B cell (primary cell): Measurements from ENCODE around the gene SLC39A2. TPM values are rescaled to one million over a fixed set of nuclear protein-coding genes. Genes with fewer than 3 reads are reported as not detected.
A peak's percentile ranks its signal among the peaks of the same experiment; 100 is the strongest.

ENCODE experiments used
- ATAC-seq: fragments of 200-7000 bp; cut with Tn5 transposase; one replicate; pipeline ENCODE4 v1.10.0; 2021; ENCODE audit warnings: low read depth, mild to moderate bottlenecking, moderate number of reproducible peaks, moderate library complexity
- CTCF ChIA-PET: fragments of 350-600 bp; sonication (Branson Sonifier 250); formaldehyde crosslinking; loops from one replicate; lab custom pipeline; 2021; ENCODE audit warnings: antibody characterized with exemption, inconsistent platforms; lab: Charles Lee
- POLR2A ChIA-PET: fragments of 350-600 bp; sonication (Branson Sonifier 250); formaldehyde crosslinking; loops from one replicate; lab custom pipeline; 2021; ENCODE audit warnings: antibody characterized with exemption; lab: Charles Lee
- DNase-seq: peaks from one replicate; pipeline ENCODE4 v3.0.0; 2013
- H2AFZ ChIP-seq: 2 replicates; pipeline ENCODE4 v1.6.1; 2012; ENCODE audit warnings: mild to moderate bottlenecking, low read depth, low read length; ENCODE audit not compliant: insufficient read depth, poor library complexity, severe bottlenecking
- H3K27ac ChIP-seq, 2 donors: 1 replicate in 1 of 2; 2 replicates in 1 of 2; pipeline ENCODE4 v1.5.1; 2012 to 2013; ENCODE audit warnings: low read length in 2 of 2, mild to moderate bottlenecking in 2 of 2, moderate library complexity in 1 of 2
- H3K27me3 ChIP-seq, 4 experiments: fragments of 200-600 bp in 1 of 4; sonication (generic) in 1 of 4; replicated peaks in 1 of 4; 1 replicate in 2 of 4; 2 replicates in 2 of 4; pipeline versions ENCODE4 v1.6.1 to v1.7.0; 2013 to 2016; ENCODE audit warnings: low read length in 3 of 4, mild to moderate bottlenecking in 2 of 4, mixed read lengths in 1 of 4, moderate library complexity in 1 of 4; ENCODE audit not compliant: insufficient read depth in 4 of 4, control insufficient read depth in 3 of 4; ENCODE audit errors: control extremely low read depth in 1 of 4
- H3K36me3 ChIP-seq, 2 experiments: replicated peaks in 1 of 2; 1 replicate in 1 of 2; 2 replicates in 1 of 2; pipeline versions ENCODE4 v1.6.1 to v1.7.1; 2013; ENCODE audit warnings: low read length in 1 of 2; ENCODE audit not compliant: insufficient read depth in 2 of 2, control insufficient read depth in 1 of 2; ENCODE audit errors: control extremely low read depth in 1 of 2, extremely low read depth in 1 of 2
- H3K4me1 ChIP-seq, 2 donors: fragments of 200-600 bp in 1 of 2; sonication (generic) in 1 of 2; 1 replicate in 1 of 2; 2 replicates in 1 of 2; pipeline versions ENCODE4 v1.5.1 to v1.6.1; 2013 to 2017; ENCODE audit warnings: low read length in 2 of 2; ENCODE audit not compliant: control insufficient read depth in 2 of 2, insufficient read depth in 2 of 2
- H3K4me2 ChIP-seq: replicated peaks from 2 replicates; pipeline ENCODE3; 2012; ENCODE audit warnings: mild to moderate bottlenecking, low read depth, low read length; ENCODE audit not compliant: poor library complexity, severe bottlenecking
- H3K4me3 ChIP-seq, 5 experiments: fragments of 200-600 bp in 1 of 5; sonication (generic) in 1 of 5; 1 replicate in 3 of 5; 2 replicates in 2 of 5; pipeline versions ENCODE4 v1.5.1 to v1.7.0; 2011 to 2016; ENCODE audit warnings: low read length in 4 of 5, mild to moderate bottlenecking in 4 of 5, low read depth in 2 of 5, control low read depth in 1 of 5, moderate library complexity in 1 of 5; ENCODE audit not compliant: insufficient read depth in 1 of 5; ENCODE audit errors: control extremely low read depth in 1 of 5, extremely low read depth in 1 of 5
- H3K79me2 ChIP-seq: fragments of 200-600 bp; sonication (generic); one replicate; pipeline ENCODE4 v1.6.0; 2016; ENCODE audit warnings: low read length; ENCODE audit not compliant: control insufficient read depth, insufficient read depth
- H3K9ac ChIP-seq: fragments of 200-600 bp; sonication (generic); 2 replicates; pipeline ENCODE4 v1.6.1; 2017; ENCODE audit warnings: mild to moderate bottlenecking, low read length, moderate library complexity
- H3K9me3 ChIP-seq, 3 donors: one replicate each; pipeline versions ENCODE4 v1.6.1 to v1.7.1; 2013; ENCODE audit warnings: low read length in 2 of 3; ENCODE audit not compliant: control insufficient read depth in 2 of 3, insufficient read depth in 1 of 3; ENCODE audit errors: control extremely low read depth in 1 of 3
- H4K20me1 ChIP-seq: 2 replicates; pipeline ENCODE4 v1.6.0; 2012; ENCODE audit warnings: mild to moderate bottlenecking, low read length; ENCODE audit not compliant: insufficient read depth, control insufficient read depth, poor library complexity, severe bottlenecking
- H3K27ac Mint-ChIP-seq: one replicate; pipeline ENCODE4 v1.8.0; 2021; ENCODE audit warnings: mixed read lengths
- H3K27me3 Mint-ChIP-seq: one replicate; pipeline ENCODE4 v1.8.0; 2021; ENCODE audit warnings: mixed read lengths
- H3K4me1 Mint-ChIP-seq: one replicate; pipeline ENCODE4 v1.8.0; 2021; ENCODE audit warnings: mixed read lengths
- H3K4me3 Mint-ChIP-seq: one replicate; pipeline ENCODE4 v1.8.0; 2021; ENCODE audit warnings: mixed read lengths
- H3K9me3 Mint-ChIP-seq: one replicate; pipeline ENCODE4 v1.8.0; 2022; ENCODE audit warnings: mixed read lengths; ENCODE audit not compliant: insufficient read depth
- EZH2 ChIP-seq: IDR thresholded peaks from 2 replicates; pipeline ENCODE4 v1.6.1; 2012; ENCODE audit warnings: borderline replicate concordance, low read depth, mild to moderate bottlenecking, moderate library complexity, low read length; ENCODE audit not compliant: insufficient read depth, poor library complexity, severe bottlenecking
- WGBS: methylation state at CpG from one replicate; pipeline ENCODE4 v1.1.5; 2013; ENCODE audit warnings: missing lambda C conversion rate; ENCODE audit not compliant: insufficient coverage; 5-methylcytosine and 5-hydroxymethylcytosine counted together
- intact Hi-C: fragments of 100-400 bp; cut with micrococcal nuclease; formaldehyde crosslinking; loops from one replicate; pipeline ENCODE4 v1.10.0; 2022
- polyA plus RNA-seq: library from polyadenylated mRNA; depleted of rRNA; stranded (reverse); fragments of >200 nt; gene quantifications from 2 replicates; pipeline ENCODE4 v1.2.3, GENCODE V29; 2012
- total RNA-seq, 2 donors: library from RNA; stranded (reverse); fragments of 120-200 nt in 1 of 2; gene quantifications; 1 replicate in 1 of 2; 2 replicates in 1 of 2; pipeline versions ENCODE4 v1.2.3 to v1.2.4, GENCODE V29; 2013 to 2022
- TF ChIP-seq, protein P1 (sequence below): fragments of 200-600 bp; IDR thresholded peaks from one replicate; pipeline ENCODE4 v1.8.0; 2022; ENCODE audit warnings: antibody characterized with exemption, mild to moderate bottlenecking

The SLC39A2 gene
- total and polyA plus RNA-seq, 2 donors (not counting 1 experiment from before 2014, with no cell fraction given): 0.07 to 0.25 TPM

DNA sequence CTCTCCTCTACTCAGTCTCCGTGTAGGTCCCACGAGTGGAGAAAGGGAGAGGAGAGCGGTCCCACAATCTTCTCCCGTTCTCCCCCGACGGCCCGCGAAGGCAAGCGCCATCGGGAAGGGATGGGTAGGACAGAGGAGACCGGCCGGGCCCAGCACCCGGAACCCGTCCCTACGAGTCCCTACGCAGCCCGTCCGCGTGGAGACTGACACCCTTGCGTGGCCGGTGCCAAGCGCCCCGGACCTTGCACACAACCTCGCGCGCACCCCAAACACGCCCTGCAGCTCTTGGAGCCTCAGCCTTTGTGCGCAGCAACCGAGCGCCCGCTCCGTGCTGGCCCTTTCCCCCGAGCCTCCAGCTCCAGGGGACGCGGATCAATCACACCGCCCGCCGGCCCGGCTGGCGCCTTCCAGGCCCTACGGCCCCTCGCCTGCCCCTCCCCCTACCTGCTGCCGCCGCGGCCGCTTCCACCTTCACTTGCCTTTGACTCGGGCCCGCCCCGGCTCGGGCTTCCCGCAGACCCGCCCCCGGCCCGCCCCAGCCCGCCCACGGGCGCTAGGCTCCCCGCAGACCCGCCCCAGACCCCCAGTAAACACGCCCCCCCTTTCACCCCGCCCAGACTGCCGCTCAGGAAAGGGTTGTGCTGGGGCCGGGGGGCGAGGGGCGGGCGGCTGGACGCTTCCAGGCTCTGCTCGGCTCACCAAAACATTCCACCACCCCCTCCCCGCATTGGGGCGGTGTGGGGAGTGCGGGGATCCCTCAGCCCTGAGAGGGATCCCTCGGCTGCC, 25.7 kb downstream of the SLC39A2 start, which contains the start of gene NDRG2:
Gene NDRG2, minus strand, starts transcription at position 477 of the 786 bp plus-strand sequence. CDS start 1,746 bp downstream, outside the sequence.
- POLR2A ChIA-PET: interaction anchor here (0.7 kb wide), 1 partner anchor 46 kb away, joined by 3 read pairs; no protein-coding TSS in a partner anchor
- ATAC-seq (peak; percentile 94), DNase-seq (peak; percentile 83)
- Histone ChIP-seq H2AFZ (peak within 1 kb of the TSS; percentile 97), H3K4me1 (peaks cover 12 to 23% of the 10 kb centered on the region in 2 donors), H3K27me3 (peaks cover 0 to 30% (median 8%) of the 10 kb centered on the region in 4 experiments), H3K4me2 (peak within 1 kb of the TSS; percentile 99), H3K79me2 (no peaks in the 10 kb centered on the region), H3K9me3 (no peaks in the 10 kb centered on the region), H3K27ac (no peak within 1 kb of the TSS), H3K4me3 (peak within 1 kb of the TSS; percentile 15 to 86 (median 75)), H4K20me1 (no peaks in the 10 kb centered on the region), H3K36me3 (no peaks in the 10 kb centered on the region), H3K9ac (peak within 1 kb of the TSS; percentile 78)
- peaks cover 16% of the 10 kb centered on the region for H3K27me3 Mint-ChIP-seq
- peak within 1 kb of the TSS; percentile 93 for H3K4me3 Mint-ChIP-seq
- peak within 1 kb of the TSS; percentile 67 for H3K27ac Mint-ChIP-seq
- CTCF ChIA-PET: interaction anchor here (2.5 to 2.9 kb wide), 3 partner anchors 10 to 79 kb away, joined by 9 to 23 read pairs (median 14); no protein-coding TSS in a partner anchor
- no peaks in the 10 kb centered on the region for H3K9me3 Mint-ChIP-seq
- H3K4me1 Mint-ChIP-seq: peaks cover 19% of the 10 kb centered on the region
- 3% methylated on average over 38 of the region's 72 CpGs for WGBS
- intact Hi-C loops: loop anchor here (2.0 kb wide), 3 partner anchors 46 to 80 kb away; partner anchors contain the start of gene ARHGEF40
- TF ChIP-seq, protein P1, sequence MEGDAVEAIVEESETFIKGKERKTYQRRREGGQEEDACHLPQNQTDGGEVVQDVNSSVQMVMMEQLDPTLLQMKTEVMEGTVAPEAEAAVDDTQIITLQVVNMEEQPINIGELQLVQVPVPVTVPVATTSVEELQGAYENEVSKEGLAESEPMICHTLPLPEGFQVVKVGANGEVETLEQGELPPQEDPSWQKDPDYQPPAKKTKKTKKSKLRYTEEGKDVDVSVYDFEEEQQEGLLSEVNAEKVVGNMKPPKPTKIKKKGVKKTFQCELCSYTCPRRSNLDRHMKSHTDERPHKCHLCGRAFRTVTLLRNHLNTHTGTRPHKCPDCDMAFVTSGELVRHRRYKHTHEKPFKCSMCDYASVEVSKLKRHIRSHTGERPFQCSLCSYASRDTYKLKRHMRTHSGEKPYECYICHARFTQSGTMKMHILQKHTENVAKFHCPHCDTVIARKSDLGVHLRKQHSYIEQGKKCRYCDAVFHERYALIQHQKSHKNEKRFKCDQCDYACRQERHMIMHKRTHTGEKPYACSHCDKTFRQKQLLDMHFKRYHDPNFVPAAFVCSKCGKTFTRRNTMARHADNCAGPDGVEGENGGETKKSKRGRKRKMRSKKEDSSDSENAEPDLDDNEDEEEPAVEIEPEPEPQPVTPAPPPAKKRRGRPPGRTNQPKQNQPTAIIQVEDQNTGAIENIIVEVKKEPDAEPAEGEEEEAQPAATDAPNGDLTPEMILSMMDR: no peak
- no peak for TF ChIP-seq EZH2
